ENCODE data around the gene GNG12.

The GNG12 gene

GRCh38 chr1:67812226-67812625, 21.0 kb downstream of the GNG12 start:
- no peak for DNase-seq

GRCh38 chr1:67811781-67812180, 21.5 kb downstream of the GNG12 start:
- DNase-seq: no peak

- DNase-seq: no peak
Observed at GRCh38 chr1:67809887-67810286, 23.4 kb downstream of the GNG12 start.

- DNase-seq: no peak
Observed at GRCh38 chr1:67807282-67807681, 26.0 kb downstream of the GNG12 start.

- DNase-seq: no peak
Observed at GRCh38 chr1:67804710-67805109, 28.6 kb downstream of the GNG12 start.

GRCh38 chr1:67803380-67804279, 29.6 kb downstream of the GNG12 start:
- DNase-seq: no peak

- no peak for DNase-seq
Observed at GRCh38 chr1:67802565-67802964, 30.7 kb downstream of the GNG12 start.

GRCh38 chr1:67801903-67802302, 31.4 kb downstream of the GNG12 start:
- no peak for DNase-seq

GRCh38 chr1:67795179-67795912, 37.9 kb downstream of the GNG12 start:
- no peak for DNase-seq

- no peak for DNase-seq
Observed at GRCh38 chr1:67793562-67793961, 39.7 kb downstream of the GNG12 start.

- DNase-seq: no peak
Observed at GRCh38 chr1:67792741-67793458, 40.4 kb downstream of the GNG12 start.

- no peak for DNase-seq
Observed at GRCh38 chr1:67792103-67792502, 41.2 kb downstream of the GNG12 start.

GRCh38 chr1:67791686-67792085, 41.6 kb downstream of the GNG12 start:
- DNase-seq: no peak

- DNase-seq: no peak
Observed at GRCh38 chr1:67791261-67791660, 42.0 kb downstream of the GNG12 start.

- DNase-seq: no peak
Observed at GRCh38 chr1:67790201-67790692, 43.0 kb downstream of the GNG12 start.

- DNase-seq: no peak
Observed at GRCh38 chr1:67789551-67789950, 43.7 kb downstream of the GNG12 start.

- no peak for DNase-seq
Observed at GRCh38 chr1:67788904-67789303, 44.4 kb downstream of the GNG12 start.

GRCh38 chr1:67788238-67788790, 45.0 kb downstream of the GNG12 start:
- DNase-seq: no peak

GRCh38 chr1:67787746-67788145, 45.5 kb downstream of the GNG12 start:
- no peak for DNase-seq

GRCh38 chr1:67785847-67786753, 47.2 kb downstream of the GNG12 start:
- DNase-seq: no peak

- DNase-seq: no peak
Observed at GRCh38 chr1:67784545-67785186, 48.6 kb downstream of the GNG12 start.
